HCT116 (cell line): ENCODE data around the gene PCAT6. TPM values are rescaled to one million over a fixed set of nuclear protein-coding genes. Genes with fewer than 3 reads are reported as not detected.

ENCODE experiments used
- ATAC-seq: fragments of 200-7000 bp; cut with Tn5 transposase; 2 replicates; pipeline ENCODE4 v1.9.1; 2020; ENCODE audit warnings: mild to moderate bottlenecking, moderate library complexity
- BruUV-seq: library from RNA; stranded (reverse); fragments of 400-500 nt; replicated peaks from 2 replicates; lab custom pipeline; 2021; lab: Mats Ljungman, UMichigan
- CTCF ChIA-PET: fragments of 300-600 bp; sonication (Branson Sonifier 250); formaldehyde crosslinking; loops from one replicate; lab custom pipeline; 2021; ENCODE audit warnings: antibody characterized with exemption; lab: Charles Lee
- POLR2A ChIA-PET: fragments of 300-600, 350-600 bp; sonication (Branson Sonifier 250); formaldehyde crosslinking; loops from one replicate; lab custom pipeline; 2021; ENCODE audit warnings: antibody characterized with exemption; lab: Charles Lee
- RAD21 ChIA-PET, 2 experiments: fragments of 300-600 bp; sonication (Branson Sonifier 250); formaldehyde crosslinking; loops; one replicate each; lab custom pipeline; 2023; ENCODE audit warnings: low total read pairs in 2 of 2; ENCODE audit not compliant: uncharacterized antibody in 2 of 2, unreplicated experiment in 2 of 2, low non-redundant PET in 1 of 2; lab: Charles Lee
- DNase-seq: peaks from one replicate; pipeline ENCODE4 v3.0.0-alpha.2; 2010; ENCODE audit warnings: low read depth, low spot score
- H2AFZ ChIP-seq: fragments of 200-600 bp; shearing (Covaris generic), sonication (generic); 2 replicates; pipeline ENCODE4 v1.6.1; 2017; ENCODE audit warnings: low read depth, mixed run types, mixed read lengths, antibody characterized with exemption, low read length; ENCODE audit not compliant: poor library complexity, severe bottlenecking
- H3K27ac ChIP-seq: 2 replicates; pipeline ENCODE4 v1.5.1; 2012; ENCODE audit warnings: low read depth, low read length
- H3K27me3 ChIP-seq: fragments of 200-600 bp; sonication (generic); 2 replicates; pipeline ENCODE4 v1.6.1; 2016; ENCODE audit warnings: mixed run types, low read length, mixed read lengths; ENCODE audit not compliant: insufficient read depth
- H3K36me3 ChIP-seq, 2 experiments: fragments of 200-500 bp in 1 of 2; fragments of 200-600 bp in 1 of 2; sonication (Bioruptor generic) in 1 of 2; sonication (generic) in 1 of 2; 2 replicates each; pipeline versions ENCODE4 v1.5.1 to v1.6.1; 2014 to 2016; ENCODE audit warnings: low read length in 2 of 2, inconsistent platforms in 1 of 2, mixed read lengths in 1 of 2, mixed run types in 1 of 2; ENCODE audit not compliant: insufficient read depth in 2 of 2, control insufficient read depth in 1 of 2
- H3K4me1 ChIP-seq, 2 experiments: fragments of 200-600 bp in 1 of 2; sonication (generic) in 1 of 2; 2 replicates each; pipeline versions ENCODE4 v1.5.1 to v1.6.1; 2012 to 2017; ENCODE audit warnings: low read length in 2 of 2, inconsistent platforms in 1 of 2, mild to moderate bottlenecking in 1 of 2, mixed read lengths in 1 of 2, mixed run types in 1 of 2, moderate library complexity in 1 of 2; ENCODE audit not compliant: insufficient read depth in 2 of 2, control insufficient read depth in 1 of 2
- H3K4me2 ChIP-seq: fragments of 200-600 bp; sonication (generic); 2 replicates; pipeline ENCODE4 v1.6.1; 2017; ENCODE audit warnings: mixed run types, low read length, mixed read lengths
- H3K4me3 ChIP-seq, 2 experiments: fragments of 200-600 bp in 1 of 2; sonication (generic) in 1 of 2; replicated peaks in 1 of 2; 2 replicates each; pipeline ENCODE4 v1.5.1; 2011 to 2016; ENCODE audit warnings: low read length in 2 of 2, control low read depth in 1 of 2, low read depth in 1 of 2, mild to moderate bottlenecking in 1 of 2, mixed read lengths in 1 of 2, mixed run types in 1 of 2
- H3K79me2 ChIP-seq: fragments of 200-600 bp; sonication (generic); 2 replicates; pipeline ENCODE4 v1.6.1; 2017; ENCODE audit warnings: mild to moderate bottlenecking, mixed run types, low read length, moderate library complexity, mixed read lengths; ENCODE audit not compliant: insufficient read depth
- H3K9ac ChIP-seq: fragments of 200-600 bp; sonication (generic); 2 replicates; pipeline ENCODE4 v1.6.1; 2016; ENCODE audit warnings: low read length, mixed read lengths
- H3K9me2 ChIP-seq: fragments of 200-600 bp; sonication (generic), shearing (Covaris generic); 2 replicates; pipeline ENCODE4 v1.6.1; 2017; ENCODE audit warnings: mixed run types, mild to moderate bottlenecking, moderate library complexity; ENCODE audit not compliant: insufficient read depth
- H3K9me3 ChIP-seq, 2 experiments: fragments of 200-500 bp in 1 of 2; fragments of 200-600 bp in 1 of 2; sonication (Bioruptor generic) in 1 of 2; sonication (generic) in 1 of 2; 2 replicates each; pipeline ENCODE4 v1.6.1; 2014 to 2017; ENCODE audit warnings: low read length in 2 of 2, mixed read lengths in 2 of 2, inconsistent platforms in 1 of 2, low read depth in 1 of 2, mild to moderate bottlenecking in 1 of 2, mixed run types in 1 of 2, moderate library complexity in 1 of 2; ENCODE audit not compliant: control insufficient read depth in 1 of 2, insufficient read depth in 1 of 2
- H4K20me1 ChIP-seq: fragments of 200-600 bp; sonication (generic), shearing (Covaris generic); 2 replicates; pipeline ENCODE4 v1.6.1; 2017; ENCODE audit warnings: mixed run types, mild to moderate bottlenecking, moderate library complexity; ENCODE audit not compliant: insufficient read depth
- CBX3 ChIP-seq: IDR thresholded peaks from 2 replicates; pipeline ENCODE4 v1.6.1; 2012; ENCODE audit warnings: low read depth
- ELF1 ChIP-seq: IDR thresholded peaks from 2 replicates; pipeline ENCODE4 v1.6.1; 2012; ENCODE audit warnings: low read depth, borderline replicate concordance
- FOSL1 ChIP-seq: IDR thresholded peaks from 2 replicates; pipeline ENCODE4 v1.6.1; 2012; ENCODE audit warnings: low read depth
- POLR2AphosphoS5 ChIP-seq: IDR thresholded peaks from 2 replicates; pipeline ENCODE4 v1.6.1; 2011; ENCODE audit warnings: mild to moderate bottlenecking, low read depth, low read length, moderate library complexity
- SP1 ChIP-seq: IDR thresholded peaks from 2 replicates; pipeline ENCODE4 v1.6.1; 2012; ENCODE audit warnings: low read depth
- TCF7L2 ChIP-seq: IDR thresholded peaks from 2 replicates; pipeline ENCODE4 v1.7.0; 2011; ENCODE audit warnings: borderline replicate concordance, inconsistent platforms; ENCODE audit not compliant: insufficient read depth, insufficient read length; ENCODE audit errors: extremely low read depth
- YY1 ChIP-seq: IDR thresholded peaks from 2 replicates; pipeline ENCODE4 v1.6.1; 2011; ENCODE audit warnings: low read length, low read depth, moderate library complexity, mild to moderate bottlenecking; ENCODE audit not compliant: insufficient replicate concordance; ENCODE audit errors: extremely low read depth
- ZFX ChIP-seq: fragments of 450-650 bp; IDR thresholded peaks from 2 replicates; pipeline ENCODE4 v1.6.1; 2017
- intact Hi-C: fragments of 100-400 bp; cut with micrococcal nuclease; formaldehyde crosslinking; loops from 2 replicates; pipeline ENCODE4 v1.10.0; 2022
- total RNA-seq: library from RNA; stranded (reverse); gene quantifications from one replicate; pipeline ENCODE4 v1.2.1, GENCODE V29; 2021; ENCODE audit not compliant: unreplicated experiment

PCAT6 gene
- total RNA-seq, 1 experiment from 2014 or later = 1.9 TPM

DNA sequence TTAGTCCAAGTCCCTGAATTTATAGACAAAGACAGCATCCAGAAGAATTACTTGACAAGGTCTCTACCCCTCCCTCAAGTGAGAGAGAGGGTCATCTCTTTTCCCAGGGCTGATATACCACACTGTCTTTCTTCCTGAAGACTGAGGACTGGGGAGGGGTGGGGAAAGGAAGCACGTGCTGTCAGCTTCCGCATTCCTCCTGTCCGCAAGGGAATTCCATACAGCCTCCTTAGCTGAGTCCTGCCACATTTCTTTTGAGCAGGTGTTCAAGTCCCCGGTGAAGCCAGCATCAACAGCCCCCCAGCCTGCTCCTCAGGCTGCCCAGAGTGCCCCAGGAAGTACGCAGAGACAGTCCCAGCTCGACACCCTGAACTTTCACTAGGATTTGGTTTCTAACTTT, 34.2 kb downstream of the PCAT6 start:
- Histone ChIP-seq H4K20me1 (no peaks in the 10 kb centered on the region), H3K4me1 (no peaks in the 10 kb centered on the region), H3K9me3 (no peaks in the 10 kb centered on the region), H3K4me2 (no peak overlapping the region), H3K4me3 (no peak overlapping the region), H3K79me2 (no peaks in the 10 kb centered on the region), H3K36me3 (no peaks in the 10 kb centered on the region), H2AFZ (no peak overlapping the region), H3K27ac (no peak overlapping the region), H3K27me3 (no peaks in the 10 kb centered on the region), H3K9me2 (no peaks in the 10 kb centered on the region), H3K9ac (no peak overlapping the region)
- BruUV-seq = no TSS peak
- intact Hi-C loops = no loop called here
- no peak for DNase-seq
- CTCF ChIA-PET = no interaction called here
- TF ChIP-seq FOSL1 (no peak), YY1 (no peak)
- ATAC-seq = no peak
- RAD21 ChIA-PET = no interaction called here
- POLR2A ChIA-PET = no interaction called here

DNA sequence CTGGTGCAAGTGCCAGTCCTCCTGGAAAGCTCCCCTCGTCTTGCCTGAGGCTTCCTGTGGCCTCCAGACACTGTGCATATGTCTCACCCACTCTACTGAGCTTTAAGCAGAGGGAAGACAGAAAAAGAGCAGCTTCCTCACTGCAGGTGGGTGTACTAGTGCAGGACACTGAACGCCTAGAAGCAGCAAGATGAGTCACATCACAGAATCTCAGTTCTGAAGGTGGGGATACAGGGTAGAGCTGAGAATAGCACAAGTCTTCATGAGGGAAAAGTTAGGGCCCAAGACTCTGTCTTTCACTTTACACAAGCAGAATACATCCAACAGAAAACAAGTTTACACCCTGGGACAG, 37.4 kb downstream of the PCAT6 start:
- POLR2A ChIA-PET = no interaction called here
- no peak overlapping the region for H3K4me3 ChIP-seq
- no peaks in the 10 kb centered on the region for H3K9me3 ChIP-seq
- TF ChIP-seq ELF1 (no peak), POLR2AphosphoS5 (no peak), ZFX (no peak), SP1 (no peak), TCF7L2 (no peak), CBX3 (no peak)
- H3K4me2 ChIP-seq = no peak overlapping the region
- no peaks in the 10 kb centered on the region for H3K9me2 ChIP-seq
- no peaks in the 10 kb centered on the region for H3K27me3 ChIP-seq
- RAD21 ChIA-PET = no interaction called here
- CTCF ChIA-PET = no interaction called here
- ATAC-seq = no peak
- H4K20me1 ChIP-seq = no peaks in the 10 kb centered on the region
- H2AFZ ChIP-seq = no peak overlapping the region
- H3K4me1 ChIP-seq = peaks cover 0 to 4% of the 10 kb centered on the region in 2 experiments; a peak in 2 of 4 replicates
- no peaks in the 10 kb centered on the region for H3K36me3 ChIP-seq
- no TSS peak for BruUV-seq
- no peaks in the 10 kb centered on the region for H3K79me2 ChIP-seq
- DNase-seq = no peak
- H3K9ac ChIP-seq = no peak overlapping the region
- intact Hi-C loops = no loop called here
- H3K27ac ChIP-seq = no peak overlapping the region
